Kidney epithelial cell (primary cell): ENCODE data around the gene KDM2A. TPM values are rescaled to one million over a fixed set of nuclear protein-coding genes. Genes with fewer than 3 reads are reported as not detected.

Source experiments
- DNase-seq: peaks from one replicate; pipeline ENCODE4 v3.0.0-alpha.2; 2010; ENCODE audit warnings: low read depth
- H3K27me3 ChIP-seq: 2 replicates; pipeline ENCODE4 v1.6.0; 2011; ENCODE audit warnings: low read length; ENCODE audit not compliant: control insufficient read depth, insufficient read depth
- H3K36me3 ChIP-seq: 2 replicates; pipeline ENCODE4 v1.5.1; 2011; ENCODE audit warnings: low read length; ENCODE audit not compliant: control insufficient read depth, insufficient read depth
- H3K4me3 ChIP-seq: 2 replicates; pipeline ENCODE4 v1.5.1; 2011; ENCODE audit warnings: low read depth, mild to moderate bottlenecking, control low read depth, low read length
- total RNA-seq: library from RNA; depleted of rRNA; stranded (reverse); fragments of >200 nt; gene quantifications from 2 replicates; pipeline ENCODE4 v1.2.3, GENCODE V29; 2015
- TF ChIP-seq, protein P1 (sequence below): IDR thresholded peaks from 2 replicates; pipeline ENCODE4 v1.5.1; 2011; ENCODE audit warnings: mild to moderate bottlenecking, moderate library complexity, low read length, control low read depth, inconsistent platforms; ENCODE audit not compliant: insufficient read depth, poor library complexity, severe bottlenecking

KDM2A gene
- total RNA-seq, 1 donor from 2014 or later: 36.2 TPM

DNA sequence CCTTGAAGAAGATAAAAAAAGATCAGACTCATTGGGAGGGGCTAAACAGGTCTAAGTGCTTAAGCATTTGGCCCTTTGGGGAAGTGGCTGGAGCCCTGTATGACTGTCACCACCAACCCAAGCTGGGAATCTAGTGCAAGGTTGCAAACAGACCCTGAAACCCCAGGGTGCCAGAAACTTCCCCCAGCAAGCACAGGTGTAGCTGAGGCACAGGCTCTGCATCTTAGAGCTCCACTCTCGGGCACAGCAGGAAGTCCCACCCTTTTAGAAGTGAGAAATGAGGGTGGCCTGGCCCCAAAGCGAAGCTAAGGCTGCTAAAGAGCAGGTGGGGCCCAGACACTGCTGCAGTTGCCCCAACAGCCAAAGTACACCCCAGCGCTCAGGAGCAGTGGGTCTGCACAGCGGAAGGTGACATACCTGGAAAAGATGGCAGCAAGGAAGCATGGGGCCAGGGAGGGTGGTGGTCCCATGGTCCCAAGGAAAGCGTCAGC, 5.8 kb upstream of the KDM2A start:
- TF ChIP-seq, protein P1, sequence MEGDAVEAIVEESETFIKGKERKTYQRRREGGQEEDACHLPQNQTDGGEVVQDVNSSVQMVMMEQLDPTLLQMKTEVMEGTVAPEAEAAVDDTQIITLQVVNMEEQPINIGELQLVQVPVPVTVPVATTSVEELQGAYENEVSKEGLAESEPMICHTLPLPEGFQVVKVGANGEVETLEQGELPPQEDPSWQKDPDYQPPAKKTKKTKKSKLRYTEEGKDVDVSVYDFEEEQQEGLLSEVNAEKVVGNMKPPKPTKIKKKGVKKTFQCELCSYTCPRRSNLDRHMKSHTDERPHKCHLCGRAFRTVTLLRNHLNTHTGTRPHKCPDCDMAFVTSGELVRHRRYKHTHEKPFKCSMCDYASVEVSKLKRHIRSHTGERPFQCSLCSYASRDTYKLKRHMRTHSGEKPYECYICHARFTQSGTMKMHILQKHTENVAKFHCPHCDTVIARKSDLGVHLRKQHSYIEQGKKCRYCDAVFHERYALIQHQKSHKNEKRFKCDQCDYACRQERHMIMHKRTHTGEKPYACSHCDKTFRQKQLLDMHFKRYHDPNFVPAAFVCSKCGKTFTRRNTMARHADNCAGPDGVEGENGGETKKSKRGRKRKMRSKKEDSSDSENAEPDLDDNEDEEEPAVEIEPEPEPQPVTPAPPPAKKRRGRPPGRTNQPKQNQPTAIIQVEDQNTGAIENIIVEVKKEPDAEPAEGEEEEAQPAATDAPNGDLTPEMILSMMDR: no peak
- no peaks in the 10 kb centered on the region for H3K27me3 ChIP-seq
- no peaks in the 10 kb centered on the region for H3K36me3 ChIP-seq
- H3K4me3 ChIP-seq: no peak overlapping the region
- DNase-seq: no peak

DNA sequence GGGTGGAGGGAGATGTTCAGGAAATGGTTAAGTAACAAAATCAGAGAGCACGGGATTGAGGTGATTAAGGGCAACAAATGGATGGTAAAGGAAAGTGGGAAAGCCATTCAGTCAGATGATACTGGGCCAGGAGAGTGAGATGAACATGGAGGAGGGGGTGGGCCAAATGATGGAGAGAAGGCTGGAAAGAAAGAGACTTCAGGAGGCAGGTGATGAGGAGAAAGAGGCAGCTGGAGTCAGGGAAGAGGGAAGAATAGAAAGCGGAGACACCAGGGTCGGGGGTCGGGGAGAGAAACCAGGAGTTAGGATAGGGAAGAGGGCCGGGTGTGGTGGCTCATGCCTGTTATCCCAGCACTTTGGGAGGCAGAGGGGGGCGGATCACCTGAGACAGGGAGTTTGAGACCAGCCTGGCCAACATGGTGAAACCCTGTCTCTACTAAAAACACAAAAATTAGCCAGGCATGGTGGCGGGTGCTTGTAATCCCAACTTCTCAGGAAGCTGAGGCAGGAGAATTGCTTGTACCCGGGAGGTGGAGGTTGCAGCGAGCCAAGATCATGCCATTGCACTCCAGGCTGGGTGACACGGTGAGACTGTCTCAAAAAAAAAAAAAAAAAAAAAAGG, 4.7 kb upstream of the KDM2A start:
- no peak for DNase-seq
- Histone ChIP-seq H3K4me3 (no peak overlapping the region), H3K36me3 (no peaks in the 10 kb centered on the region), H3K27me3 (no peaks in the 10 kb centered on the region)
- TF ChIP-seq, protein P1: no peak

DNA sequence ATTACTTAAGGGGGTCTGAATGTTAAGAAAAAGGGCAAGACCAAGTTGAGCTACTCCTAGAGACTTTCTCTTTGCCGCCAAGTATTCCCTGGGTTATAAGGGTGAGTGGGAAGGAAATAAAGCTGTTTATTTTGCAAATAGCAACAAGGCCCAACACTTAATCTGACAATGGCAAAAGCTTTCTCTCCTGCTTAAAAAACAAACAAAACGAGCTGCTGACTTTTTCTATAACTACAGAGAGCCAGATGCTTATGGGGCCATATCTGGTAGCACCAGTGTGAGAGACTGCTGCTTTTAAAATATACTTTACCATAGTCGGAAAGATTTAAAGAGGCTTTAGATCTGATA, 2.3 kb upstream of the KDM2A start:
- no peaks in the 10 kb centered on the region for H3K36me3 ChIP-seq
- H3K27me3 ChIP-seq: no peaks in the 10 kb centered on the region
- H3K4me3 ChIP-seq: no peak overlapping the region
- no peak for DNase-seq
- TF ChIP-seq, protein P1: no peak

GRCh38 chr11:67117176-67117575, 1.9 kb upstream of the KDM2A start:
- Histone ChIP-seq H3K36me3 (no peaks in the 10 kb centered on the region), H3K4me3 (no peak overlapping the region), H3K27me3 (no peaks in the 10 kb centered on the region)
- TF ChIP-seq, protein P1: no peak
- DNase-seq: no peak

DNA sequence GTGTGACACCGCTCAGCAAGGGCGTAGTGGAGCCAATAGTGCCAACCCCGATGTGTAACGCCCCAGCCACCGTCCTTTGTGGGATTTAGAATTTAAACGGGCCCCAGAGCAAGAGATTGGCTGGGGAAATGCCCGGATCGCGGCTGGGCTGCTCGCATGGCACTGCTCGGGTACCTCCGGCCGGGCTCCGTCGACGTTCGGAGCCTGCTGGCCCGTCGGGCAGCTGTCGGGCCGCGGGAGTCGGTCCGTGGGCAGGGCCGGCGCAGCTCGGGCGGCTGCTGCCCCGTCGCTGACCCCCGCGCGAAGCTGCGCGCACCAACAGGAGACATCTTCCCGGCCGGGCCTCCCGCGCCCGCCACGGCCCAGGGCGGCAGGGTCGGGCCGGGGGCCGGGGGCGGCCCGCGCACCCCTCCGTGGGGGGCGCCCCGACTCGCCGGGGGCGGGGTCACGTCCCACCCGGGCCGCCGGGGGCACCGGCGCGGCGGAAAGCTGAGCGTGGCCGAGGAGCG, 1.3 kb upstream of the KDM2A start:
- TF ChIP-seq, protein P1: no peak
- peak overlapping the region; percentile 40 for H3K4me3 ChIP-seq
- H3K27me3 ChIP-seq: no peaks in the 10 kb centered on the region
- DNase-seq: no peak
- H3K36me3 ChIP-seq: no peaks in the 10 kb centered on the region
